A673 (cell line): ENCODE results near the gene FNIP1. TPM values are rescaled to one million over a fixed set of nuclear protein-coding genes. Genes with fewer than 3 reads are reported as not detected.

Source experiments
- BruUV-seq: library from RNA; stranded (reverse); fragments of 400-500 nt; replicated peaks from 2 replicates; lab custom pipeline; 2021; lab: Mats Ljungman, UMichigan
- CTCF ChIA-PET: fragments of 300-600 bp; sonication (Branson Sonifier 250); formaldehyde crosslinking; loops from one replicate; lab custom pipeline; 2022; ENCODE audit warnings: antibody characterized with exemption; lab: Charles Lee
- POLR2A ChIA-PET: fragments of 300-600 bp; sonication (Branson Sonifier 250); formaldehyde crosslinking; loops from one replicate; lab custom pipeline; 2022; ENCODE audit warnings: antibody characterized with exemption; ENCODE audit not compliant: low non-redundant PET; lab: Charles Lee
- DNase-seq: peaks from one replicate; pipeline ENCODE4 v3.0.0-alpha.2; 2015; ENCODE audit warnings: low spot score
- H3K27ac ChIP-seq: fragments of 200-600 bp; sonication (generic); 2 replicates; pipeline ENCODE4 v1.5.1; 2016; ENCODE audit warnings: mixed run types, low read depth, mild to moderate bottlenecking, mixed read lengths, antibody characterized with exemption, low read length; ENCODE audit not compliant: poor library complexity, severe bottlenecking
- H3K27me3 ChIP-seq: fragments of 200-600 bp; sonication (generic); replicated peaks from 2 replicates; pipeline ENCODE4 v1.6.1; 2017; ENCODE audit warnings: mixed run types, low read depth, mild to moderate bottlenecking, mixed read lengths, antibody characterized with exemption, low read length; ENCODE audit not compliant: insufficient read depth, poor library complexity
- H3K36me3 ChIP-seq: fragments of 200-600 bp; sonication (generic); 2 replicates; pipeline ENCODE4 v1.6.1; 2016; ENCODE audit warnings: mixed run types, mild to moderate bottlenecking, mixed read lengths, antibody characterized with exemption, low read length; ENCODE audit not compliant: insufficient read depth, poor library complexity, severe bottlenecking
- H3K4me1 ChIP-seq: fragments of 200-600 bp; sonication (generic); 2 replicates; pipeline ENCODE4 v1.6.1; 2017; ENCODE audit warnings: mixed run types, mild to moderate bottlenecking, mixed read lengths, antibody characterized with exemption, low read length; ENCODE audit not compliant: insufficient read depth, poor library complexity, severe bottlenecking
- H3K4me3 ChIP-seq: fragments of 200-600 bp; sonication (generic); 2 replicates; pipeline ENCODE4 v1.5.1; 2016; ENCODE audit warnings: low read depth, mixed run types, mild to moderate bottlenecking, mixed read lengths, low read length; ENCODE audit not compliant: poor library complexity, severe bottlenecking
- H3K9me3 ChIP-seq: fragments of 200-600 bp; sonication (generic); 2 replicates; pipeline ENCODE4 v1.6.1; 2016; ENCODE audit warnings: mixed run types, low read depth, mild to moderate bottlenecking, mixed read lengths, antibody characterized with exemption, low read length; ENCODE audit not compliant: poor library complexity, severe bottlenecking
- EZH2 ChIP-seq: fragments of 200-600 bp; sonication (generic); IDR thresholded peaks from 2 replicates; pipeline ENCODE4 v1.6.1; 2017; ENCODE audit warnings: borderline replicate concordance, low read depth, mild to moderate bottlenecking, mixed read lengths, antibody characterized with exemption, low read length; ENCODE audit not compliant: poor library complexity, severe bottlenecking
- intact Hi-C: fragments of 100-400 bp; cut with micrococcal nuclease; formaldehyde crosslinking; loops from one replicate; pipeline ENCODE4 v1.10.0; 2022; ENCODE audit not compliant: unreplicated experiment
- total RNA-seq: library from RNA; stranded (reverse); gene quantifications from 2 replicates; pipeline ENCODE4 v1.2.3, GENCODE V29; 2021
- TF ChIP-seq, protein P1 (sequence below): fragments of 300-800, 200-600 bp; sonication (generic); conservative IDR thresholded peaks from 2 replicates; pipeline ENCODE4 v1.5.1; 2017; ENCODE audit warnings: low read depth, mild to moderate bottlenecking, antibody characterized with exemption, low read length, moderate library complexity, mixed read lengths

FNIP1 gene
- total RNA-seq, 1 experiment from 2014 or later, result 22.9 TPM

DNA sequence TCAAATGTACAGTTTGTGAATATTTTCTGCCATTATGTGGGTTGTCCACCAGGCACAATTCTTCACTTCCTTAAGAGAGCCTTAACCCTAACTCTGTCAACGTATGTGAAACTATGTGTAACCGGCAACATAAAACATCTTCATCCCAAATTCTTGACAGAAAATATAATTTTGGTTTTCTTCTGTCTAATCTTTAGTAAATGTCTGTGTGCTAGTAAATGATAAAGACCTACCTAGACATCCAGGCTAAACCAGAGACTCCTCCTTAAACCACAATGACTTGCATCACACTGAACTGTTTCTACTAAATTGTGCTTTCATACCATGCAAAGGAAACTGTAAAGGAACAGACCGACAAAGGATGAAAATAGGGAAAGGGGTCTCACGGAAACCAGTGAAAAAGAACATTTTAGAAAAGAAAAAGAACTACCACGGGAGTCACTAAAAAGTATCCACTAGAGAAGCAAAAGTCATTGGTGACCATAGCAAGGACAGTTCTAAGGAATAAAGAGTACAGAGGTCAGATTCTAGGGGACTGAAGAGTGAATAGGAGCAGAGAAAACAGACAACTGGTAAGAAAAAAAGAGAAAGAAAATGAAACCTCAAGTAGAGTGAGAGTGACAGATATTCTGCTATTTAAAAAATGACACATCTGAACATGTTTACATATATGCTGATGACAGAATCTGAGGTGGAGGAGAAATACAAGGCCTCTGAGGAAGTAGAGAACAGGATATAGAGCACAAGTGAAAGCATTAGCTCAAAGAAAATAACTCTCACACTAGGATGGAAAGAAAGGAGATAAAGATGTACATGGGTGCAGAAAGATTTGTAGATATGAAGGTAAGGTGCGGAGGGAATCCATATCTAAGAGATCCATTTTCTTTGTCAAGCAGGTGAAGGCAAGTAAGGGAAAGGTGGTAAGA is 49.4 kb downstream of the FNIP1 start:
- CTCF ChIA-PET, result no interaction called here
- no peak overlapping the region for H3K27ac ChIP-seq
- TF ChIP-seq EZH2, result no peak
- TF ChIP-seq, protein P1, sequence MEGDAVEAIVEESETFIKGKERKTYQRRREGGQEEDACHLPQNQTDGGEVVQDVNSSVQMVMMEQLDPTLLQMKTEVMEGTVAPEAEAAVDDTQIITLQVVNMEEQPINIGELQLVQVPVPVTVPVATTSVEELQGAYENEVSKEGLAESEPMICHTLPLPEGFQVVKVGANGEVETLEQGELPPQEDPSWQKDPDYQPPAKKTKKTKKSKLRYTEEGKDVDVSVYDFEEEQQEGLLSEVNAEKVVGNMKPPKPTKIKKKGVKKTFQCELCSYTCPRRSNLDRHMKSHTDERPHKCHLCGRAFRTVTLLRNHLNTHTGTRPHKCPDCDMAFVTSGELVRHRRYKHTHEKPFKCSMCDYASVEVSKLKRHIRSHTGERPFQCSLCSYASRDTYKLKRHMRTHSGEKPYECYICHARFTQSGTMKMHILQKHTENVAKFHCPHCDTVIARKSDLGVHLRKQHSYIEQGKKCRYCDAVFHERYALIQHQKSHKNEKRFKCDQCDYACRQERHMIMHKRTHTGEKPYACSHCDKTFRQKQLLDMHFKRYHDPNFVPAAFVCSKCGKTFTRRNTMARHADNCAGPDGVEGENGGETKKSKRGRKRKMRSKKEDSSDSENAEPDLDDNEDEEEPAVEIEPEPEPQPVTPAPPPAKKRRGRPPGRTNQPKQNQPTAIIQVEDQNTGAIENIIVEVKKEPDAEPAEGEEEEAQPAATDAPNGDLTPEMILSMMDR, result no peak
- no peaks in the 10 kb centered on the region for H3K4me1 ChIP-seq
- H3K36me3 ChIP-seq, result no peaks in the 10 kb centered on the region
- intact Hi-C loops, result no loop called here
- BruUV-seq, result no TSS peak
- no peaks in the 10 kb centered on the region for H3K9me3 ChIP-seq
- DNase-seq, result no peak
- H3K27me3 ChIP-seq, result no peaks in the 10 kb centered on the region
- no peak overlapping the region for H3K4me3 ChIP-seq
- POLR2A ChIA-PET, result no interaction called here

DNA sequence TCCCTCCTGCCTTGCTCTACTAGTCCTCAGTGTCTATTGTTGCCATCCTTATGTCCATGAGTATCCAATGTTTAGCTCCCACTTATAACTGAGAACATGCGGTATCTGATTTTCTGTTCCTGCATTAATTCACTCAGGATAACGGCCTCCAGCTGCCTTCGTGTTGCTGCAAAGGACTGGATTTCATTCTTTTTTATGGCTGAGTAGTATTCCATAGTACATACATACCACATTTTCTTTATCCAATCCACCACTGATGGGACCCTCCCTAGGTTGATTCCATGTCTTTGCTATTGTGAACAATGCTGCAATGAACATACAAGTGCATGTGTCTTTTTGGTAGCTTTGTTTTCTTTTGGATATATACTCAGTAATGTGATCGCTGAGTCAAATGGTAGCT is 50.4 kb downstream of the FNIP1 start:
- no peak overlapping the region for H3K4me3 ChIP-seq
- H3K27ac ChIP-seq, result no peak overlapping the region
- no peak for DNase-seq
- H3K36me3 ChIP-seq, result no peaks in the 10 kb centered on the region
- intact Hi-C loops, result no loop called here
- POLR2A ChIA-PET, result no interaction called here
- no peaks in the 10 kb centered on the region for H3K4me1 ChIP-seq
- no peaks in the 10 kb centered on the region for H3K27me3 ChIP-seq
- BruUV-seq, result no TSS peak
- CTCF ChIA-PET, result no interaction called here
- no peak for TF ChIP-seq EZH2
- TF ChIP-seq, protein P1, result no peak
- no peaks in the 10 kb centered on the region for H3K9me3 ChIP-seq

DNA sequence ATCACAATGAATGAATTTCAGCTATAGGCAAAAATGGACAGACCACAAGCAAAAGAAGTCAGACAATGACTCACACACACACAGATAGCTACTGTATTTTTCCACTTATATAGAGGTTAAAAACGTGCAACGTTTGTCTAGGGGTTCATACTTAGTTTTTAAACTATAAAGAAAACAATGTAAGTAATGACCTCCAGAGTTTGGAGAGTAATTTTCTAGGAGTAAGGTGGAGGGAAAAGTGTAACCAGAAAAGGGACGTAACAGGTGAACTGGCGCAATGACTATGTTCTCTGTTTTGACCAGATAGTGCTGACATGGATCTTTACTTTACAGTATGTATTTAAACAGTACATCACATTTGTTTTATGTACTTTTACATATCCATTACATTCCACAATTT is 51.1 kb downstream of the FNIP1 start:
- TF ChIP-seq, protein P1, result no peak
- TF ChIP-seq EZH2, result no peak
- no peaks in the 10 kb centered on the region for H3K36me3 ChIP-seq
- CTCF ChIA-PET, result no interaction called here
- no peak overlapping the region for H3K4me3 ChIP-seq
- intact Hi-C loops, result no loop called here
- POLR2A ChIA-PET, result no interaction called here
- DNase-seq, result no peak
- no peaks in the 10 kb centered on the region for H3K9me3 ChIP-seq
- BruUV-seq, result no TSS peak
- no peaks in the 10 kb centered on the region for H3K27me3 ChIP-seq
- H3K4me1 ChIP-seq, result no peaks in the 10 kb centered on the region
- no peak overlapping the region for H3K27ac ChIP-seq
